Measurements from ENCODE around the gene PPP2R5C.

GRCh38 chr14:101797856-101798255, 36.3 kb downstream of the PPP2R5C start:
- TF ChIP-seq CEBPG (CRISPR knock-in tag; IDR thresholded peaks at IDR 0.05): no peak
- TF ChIP-seq CEBPG (tag; conservative IDR thresholded peaks at IDR 0.05 in 1 of 2, IDR thresholded peaks at IDR 0.05 in 1 of 2): no peak
- no peak for TF ChIP-seq NR3C1 (CRISPR knock-in tag; IDR thresholded peaks at IDR 0.05)
- no peak for TF ChIP-seq NCOA1 (IDR thresholded peaks at IDR 0.05; ENCODE audit: low read depth)
- TF ChIP-seq DACH1 (IDR thresholded peaks at IDR 0.05; ENCODE audit: partially characterized antibody): no peak
- TF ChIP-seq CTCF (IDR thresholded peaks at IDR 0.05 in 2 of 3, conservative IDR thresholded peaks at IDR 0.05 in 1 of 3; ENCODE audit: insufficient read depth in 2 of 3, low read depth in 1 of 3, low read length in 3 of 3): no peak
- no peak for TF ChIP-seq NFIX (CRISPR knock-in tag; IDR thresholded peaks at IDR 0.05; ENCODE audit: low read depth)
- TF ChIP-seq, protein P1, sequence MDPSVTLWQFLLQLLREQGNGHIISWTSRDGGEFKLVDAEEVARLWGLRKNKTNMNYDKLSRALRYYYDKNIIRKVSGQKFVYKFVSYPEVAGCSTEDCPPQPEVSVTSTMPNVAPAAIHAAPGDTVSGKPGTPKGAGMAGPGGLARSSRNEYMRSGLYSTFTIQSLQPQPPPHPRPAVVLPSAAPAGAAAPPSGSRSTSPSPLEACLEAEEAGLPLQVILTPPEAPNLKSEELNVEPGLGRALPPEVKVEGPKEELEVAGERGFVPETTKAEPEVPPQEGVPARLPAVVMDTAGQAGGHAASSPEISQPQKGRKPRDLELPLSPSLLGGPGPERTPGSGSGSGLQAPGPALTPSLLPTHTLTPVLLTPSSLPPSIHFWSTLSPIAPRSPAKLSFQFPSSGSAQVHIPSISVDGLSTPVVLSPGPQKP (CRISPR knock-in tag; IDR thresholded peaks at IDR 0.05): no peak
- TF ChIP-seq POLR2A (conservative IDR thresholded peaks at IDR 0.05): no peak
- TF ChIP-seq ZKSCAN1 (IDR thresholded peaks at IDR 0.05; ENCODE audit: low read depth, low read length): no peak
- TF ChIP-seq CBX8 (IDR thresholded peaks at IDR 0.05; ENCODE audit: borderline replicate concordance, extremely low read depth, low read depth, low read length, poor library complexity, severe bottlenecking): no peak
- TF ChIP-seq GTF2F1 (IDR thresholded peaks at IDR 0.05; ENCODE audit: low read depth, low read length): no peak
- TF ChIP-seq, protein P2, sequence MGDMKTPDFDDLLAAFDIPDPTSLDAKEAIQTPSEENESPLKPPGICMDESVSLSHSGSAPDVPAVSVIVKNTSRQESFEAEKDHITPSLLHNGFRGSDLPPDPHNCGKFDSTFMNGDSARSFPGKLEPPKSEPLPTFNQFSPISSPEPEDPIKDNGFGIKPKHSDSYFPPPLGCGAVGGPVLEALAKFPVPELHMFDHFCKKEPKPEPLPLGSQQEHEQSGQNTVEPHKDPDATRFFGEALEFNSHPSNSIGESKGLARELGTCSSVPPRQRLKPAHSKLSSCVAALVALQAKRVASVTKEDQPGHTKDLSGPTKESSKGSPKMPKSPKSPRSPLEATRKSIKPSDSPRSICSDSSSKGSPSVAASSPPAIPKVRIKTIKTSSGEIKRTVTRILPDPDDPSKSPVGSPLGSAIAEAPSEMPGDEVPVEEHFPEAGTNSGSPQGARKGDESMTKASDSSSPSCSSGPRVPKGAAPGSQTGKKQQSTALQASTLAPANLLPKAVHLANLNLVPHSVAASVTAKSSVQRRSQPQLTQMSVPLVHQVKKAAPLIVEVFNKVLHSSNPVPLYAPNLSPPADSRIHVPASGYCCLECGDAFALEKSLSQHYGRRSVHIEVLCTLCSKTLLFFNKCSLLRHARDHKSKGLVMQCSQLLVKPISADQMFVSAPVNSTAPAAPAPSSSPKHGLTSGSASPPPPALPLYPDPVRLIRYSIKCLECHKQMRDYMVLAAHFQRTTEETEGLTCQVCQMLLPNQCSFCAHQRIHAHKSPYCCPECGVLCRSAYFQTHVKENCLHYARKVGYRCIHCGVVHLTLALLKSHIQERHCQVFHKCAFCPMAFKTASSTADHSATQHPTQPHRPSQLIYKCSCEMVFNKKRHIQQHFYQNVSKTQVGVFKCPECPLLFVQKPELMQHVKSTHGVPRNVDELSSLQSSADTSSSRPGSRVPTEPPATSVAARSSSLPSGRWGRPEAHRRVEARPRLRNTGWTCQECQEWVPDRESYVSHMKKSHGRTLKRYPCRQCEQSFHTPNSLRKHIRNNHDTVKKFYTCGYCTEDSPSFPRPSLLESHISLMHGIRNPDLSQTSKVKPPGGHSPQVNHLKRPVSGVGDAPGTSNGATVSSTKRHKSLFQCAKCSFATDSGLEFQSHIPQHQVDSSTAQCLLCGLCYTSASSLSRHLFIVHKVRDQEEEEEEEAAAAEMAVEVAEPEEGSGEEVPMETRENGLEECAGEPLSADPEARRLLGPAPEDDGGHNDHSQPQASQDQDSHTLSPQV (IDR thresholded peaks at IDR 0.05): no peak
- TF ChIP-seq SPI1 (IDR thresholded peaks at IDR 0.05; ENCODE audit: borderline replicate concordance, low read depth, low read length): no peak
